Left forelimb (tissue), 1 donor: ENCODE measurements around the gene GTSE1.

Source experiments
- DNase-seq: peaks from one replicate; pipeline ENCODE4 v3.0.0-alpha.2; 2018; ENCODE audit warnings: low spot score

GTSE1 gene

GRCh38 chr22:46379066-46379930 lies 82.6 kb downstream of the GTSE1 start:
- DNase-seq: no peak

GRCh38 chr22:46380069-46380468 lies 83.4 kb downstream of the GTSE1 start:
- no peak for DNase-seq
